Testis (tissue), 2 donors: ENCODE results near the gene EYS.

ENCODE experiments used
- CTCF ChIP-seq, 3 experiments: fragments of 450-650 bp in 2 of 3; fragments of 200-600 bp in 1 of 3; sonication (generic) in 1 of 3; IDR thresholded peaks; one replicate each; pipeline ENCODE4 v1.5.1; 2016 to 2019; ENCODE audit warnings: antibody characterized with exemption in 3 of 3, mild to moderate bottlenecking in 2 of 3, moderate library complexity in 1 of 3
- POLR2A ChIP-seq: fragments of 450-650 bp; IDR thresholded peaks from one replicate; pipeline ENCODE4 v1.6.1; 2017; ENCODE audit warnings: antibody characterized with exemption, mild to moderate bottlenecking, moderate library complexity

GRCh38 chr6:64104051-64104450 lies 1603.0 kb downstream of the EYS start:
- no peak for TF ChIP-seq CTCF (IDR thresholded peaks at IDR 0.05)
- no peak for TF ChIP-seq POLR2A
